ENCODE data around the gene AKAP17A. TPM values are rescaled to one million over a fixed set of nuclear protein-coding genes. Genes with fewer than 3 reads are reported as not detected.
"Not testable (repeated sequence)": the region's sequence is repeated elsewhere in the genome, so short reads cannot be mapped to it uniquely, and the experiment has no call there.

The AKAP17A gene
- total RNA-seq, 1 experiment from 2014 or later, result 33.2 TPM

- no peak for DNase-seq (ENCODE audit: low read depth)
Observed at GRCh38 chrX:1601768-1602085, 10.3 kb downstream of the AKAP17A start.

GRCh38 chrX:1602299-1602698 lies 10.9 kb downstream of the AKAP17A start:
- DNase-seq (ENCODE audit: low read depth), result no peak

- DNase-seq (ENCODE audit: low read depth), result no peak
Observed at GRCh38 chrX:1606496-1606895, 15.1 kb downstream of the AKAP17A start.

GRCh38 chrX:1609311-1609710 lies 17.9 kb downstream of the AKAP17A start:
- no peak for DNase-seq (ENCODE audit: low read depth)

- DNase-seq (ENCODE audit: low read depth), result no peak
Observed at GRCh38 chrX:1609762-1610161, 18.4 kb downstream of the AKAP17A start.

GRCh38 chrX:1610166-1610565 lies 18.8 kb downstream of the AKAP17A start:
- DNase-seq (ENCODE audit: low read depth), result no peak

GRCh38 chrX:1610736-1611135 lies 19.3 kb downstream of the AKAP17A start:
- DNase-seq (ENCODE audit: low read depth), result no peak

- no peak for DNase-seq (ENCODE audit: low read depth)
Observed at GRCh38 chrX:1612641-1613286, 21.4 kb downstream of the AKAP17A start.

GRCh38 chrX:1614927-1615326 lies 23.5 kb downstream of the AKAP17A start, which contains the start of gene ASMT:
Gene ASMT (plus strand): TSS chrX:1615059. CDS start chrX:1615200, 141 bp downstream.
- no peak for DNase-seq (ENCODE audit: low read depth)

- no peak for DNase-seq (ENCODE audit: low read depth)
Observed at GRCh38 chrX:1618689-1619088, 27.3 kb downstream of the AKAP17A start.

GRCh38 chrX:1623691-1624090 lies 32.3 kb downstream of the AKAP17A start:
- DNase-seq (ENCODE audit: low read depth), result no peak

GRCh38 chrX:1624158-1624860 lies 32.9 kb downstream of the AKAP17A start:
- DNase-seq (ENCODE audit: low read depth), result not testable (repeated sequence)

GRCh38 chrX:1624861-1625215 lies 33.4 kb downstream of the AKAP17A start:
- not testable (repeated sequence) for DNase-seq (ENCODE audit: low read depth)

GRCh38 chrX:1629244-1629643 lies 37.8 kb downstream of the AKAP17A start:
- no peak for DNase-seq (ENCODE audit: low read depth)

GRCh38 chrX:1646009-1646408 lies 54.6 kb downstream of the AKAP17A start:
- DNase-seq (ENCODE audit: low read depth), result no peak

- no peak for DNase-seq (ENCODE audit: low read depth)
Observed at GRCh38 chrX:1649621-1650020, 58.2 kb downstream of the AKAP17A start.

Other genes starting within 250 kb of the AKAP17A start
- gene SLC25A6, start 199.5 kb upstream of the AKAP17A start, total RNA-seq (2014; rRNA removed; shearing (Covaris generic)), result 201 and 276 TPM in 2 replicates
- gene ASMTL, start 138.7 kb upstream of the AKAP17A start, total RNA-seq (2014; rRNA removed; shearing (Covaris generic)), result 10.0 and 12.3 TPM in 2 replicates
- gene P2RY8, start 54.4 kb upstream of the AKAP17A start, total RNA-seq (2014; rRNA removed; shearing (Covaris generic)), result 1.1 and 1.3 TPM in 2 replicates
- gene ASMT, start 23.5 kb downstream of the AKAP17A start, total RNA-seq (2014; rRNA removed; shearing (Covaris generic)), result 0.32 TPM in 1 of 2 replicates, not detected in the other